Measurements from ENCODE around the gene BTRC. TPM values are rescaled to one million over a fixed set of nuclear protein-coding genes. Genes with fewer than 3 reads are reported as not detected.
"Not testable (repeated sequence)": the region's sequence is repeated elsewhere in the genome, so short reads cannot be mapped to it uniquely, and the experiment has no call there.

The BTRC gene
- total RNA-seq, 1 donor from 2014 or later, result 14.2 TPM

DNA sequence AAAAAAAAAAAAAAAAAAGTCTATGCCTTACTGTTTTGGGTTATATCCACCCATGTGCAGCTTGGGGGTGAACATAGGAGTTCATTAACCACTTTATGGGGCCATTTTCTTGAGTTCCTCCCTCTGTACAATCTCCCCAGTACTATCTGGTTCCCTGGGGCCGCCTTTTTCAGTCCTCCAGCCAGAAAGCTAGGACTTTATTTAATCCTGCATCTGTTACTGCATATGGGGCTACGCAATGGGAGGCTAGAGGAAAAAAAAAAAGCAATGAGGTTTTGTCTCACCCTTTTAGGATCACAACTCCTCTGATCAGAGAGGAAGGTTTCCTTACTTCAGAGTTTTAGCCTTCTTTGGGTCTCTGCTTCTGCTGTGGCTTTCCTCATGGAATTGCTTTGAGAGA, 51.0 kb downstream of the BTRC start:
- TF ChIP-seq, protein P1, sequence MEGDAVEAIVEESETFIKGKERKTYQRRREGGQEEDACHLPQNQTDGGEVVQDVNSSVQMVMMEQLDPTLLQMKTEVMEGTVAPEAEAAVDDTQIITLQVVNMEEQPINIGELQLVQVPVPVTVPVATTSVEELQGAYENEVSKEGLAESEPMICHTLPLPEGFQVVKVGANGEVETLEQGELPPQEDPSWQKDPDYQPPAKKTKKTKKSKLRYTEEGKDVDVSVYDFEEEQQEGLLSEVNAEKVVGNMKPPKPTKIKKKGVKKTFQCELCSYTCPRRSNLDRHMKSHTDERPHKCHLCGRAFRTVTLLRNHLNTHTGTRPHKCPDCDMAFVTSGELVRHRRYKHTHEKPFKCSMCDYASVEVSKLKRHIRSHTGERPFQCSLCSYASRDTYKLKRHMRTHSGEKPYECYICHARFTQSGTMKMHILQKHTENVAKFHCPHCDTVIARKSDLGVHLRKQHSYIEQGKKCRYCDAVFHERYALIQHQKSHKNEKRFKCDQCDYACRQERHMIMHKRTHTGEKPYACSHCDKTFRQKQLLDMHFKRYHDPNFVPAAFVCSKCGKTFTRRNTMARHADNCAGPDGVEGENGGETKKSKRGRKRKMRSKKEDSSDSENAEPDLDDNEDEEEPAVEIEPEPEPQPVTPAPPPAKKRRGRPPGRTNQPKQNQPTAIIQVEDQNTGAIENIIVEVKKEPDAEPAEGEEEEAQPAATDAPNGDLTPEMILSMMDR (conservative IDR thresholded peaks at IDR 0.05; ENCODE audit: low read depth, low read length), result no peak
- no peak for DNase-seq (ENCODE audit: low read depth)
- no peak overlapping the region for H3K4me3 ChIP-seq (ENCODE audit: low read depth, low read length)

DNA sequence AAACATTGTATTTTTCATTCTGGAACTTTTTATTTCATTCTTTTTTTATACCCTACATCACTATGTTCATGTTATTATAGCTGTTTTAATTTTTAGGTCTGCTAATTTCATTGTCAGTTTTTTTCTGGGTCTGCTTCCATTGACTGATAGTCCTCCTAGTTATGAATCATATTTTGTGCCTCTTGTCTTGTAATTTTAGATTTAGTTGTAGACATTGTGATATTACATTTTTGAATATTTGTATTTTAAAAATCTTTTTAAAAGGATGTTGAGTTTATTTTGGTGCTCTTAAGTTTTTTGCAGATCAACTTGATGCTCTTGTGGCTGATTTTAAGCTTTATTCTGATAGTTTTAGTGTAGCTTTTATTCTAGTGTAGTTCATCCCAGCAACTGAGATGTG, 57.6 kb downstream of the BTRC start:
- no peak for DNase-seq (ENCODE audit: low read depth)
- no peak overlapping the region for H3K4me3 ChIP-seq (ENCODE audit: low read depth, low read length)
- TF ChIP-seq, protein P1 (conservative IDR thresholded peaks at IDR 0.05; ENCODE audit: low read depth, low read length), result no peak

DNA sequence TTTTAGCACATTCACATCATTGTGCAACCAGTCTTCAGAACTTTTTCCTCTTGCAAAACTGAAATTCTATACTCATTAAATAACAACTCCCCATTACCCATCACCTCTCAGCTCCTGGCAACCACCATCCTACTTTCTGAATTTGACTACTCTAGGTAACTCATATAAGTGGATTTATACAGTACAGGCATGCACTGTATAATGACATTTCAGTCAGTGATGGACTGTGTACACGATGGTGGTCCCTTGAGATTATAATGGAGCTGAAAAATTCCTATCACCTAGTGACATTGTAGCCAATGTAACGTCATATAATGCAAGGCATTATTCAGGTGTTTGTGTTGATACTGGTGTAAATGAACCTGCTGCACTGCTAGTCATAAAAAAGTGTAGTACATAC, 60.1 kb downstream of the BTRC start:
- TF ChIP-seq, protein P1 (conservative IDR thresholded peaks at IDR 0.05; ENCODE audit: low read depth, low read length), result no peak
- no peak for DNase-seq (ENCODE audit: low read depth)
- no peak overlapping the region for H3K4me3 ChIP-seq (ENCODE audit: low read depth, low read length)

DNA sequence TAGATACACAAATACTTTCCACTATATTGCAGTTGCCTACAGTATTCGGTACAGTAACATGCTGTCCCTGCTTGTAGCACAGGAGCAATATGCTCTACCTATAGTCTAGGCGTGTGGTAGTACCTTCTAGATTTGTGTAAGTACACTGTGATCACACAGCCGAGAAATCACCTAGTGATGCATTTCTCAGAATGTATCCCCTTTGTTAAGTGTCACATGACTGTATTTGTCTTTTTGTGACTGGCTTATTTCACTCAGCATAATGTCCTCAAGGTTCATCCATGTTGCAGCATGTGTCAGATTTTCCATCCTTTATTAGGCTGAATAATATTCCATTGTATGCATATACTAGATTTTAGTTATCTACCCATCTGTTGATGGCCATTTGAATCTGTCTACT, 61.9 kb downstream of the BTRC start:
- no peak overlapping the region for H3K4me3 ChIP-seq (ENCODE audit: low read depth, low read length)
- TF ChIP-seq, protein P1 (conservative IDR thresholded peaks at IDR 0.05; ENCODE audit: low read depth, low read length), result no peak
- DNase-seq (ENCODE audit: low read depth), result no peak

DNA sequence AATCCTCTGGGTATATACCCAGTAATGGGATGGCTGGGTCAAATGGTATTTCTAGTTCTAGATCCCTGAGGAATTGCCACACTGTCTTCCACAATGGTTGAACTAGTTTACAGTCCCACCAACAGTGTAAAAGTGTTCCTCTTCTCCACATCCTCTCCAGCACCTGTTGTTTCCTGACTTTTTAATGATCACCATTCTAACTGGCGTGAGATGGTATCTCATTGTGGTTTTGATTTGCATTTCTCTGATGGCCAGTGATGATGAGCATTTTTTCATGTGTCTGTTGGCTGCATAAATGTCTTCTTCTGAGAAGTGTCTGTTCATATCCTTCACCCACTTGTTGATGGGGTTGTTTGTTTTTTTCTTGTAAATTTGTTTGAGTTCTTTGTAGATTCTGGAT, 68.0 kb downstream of the BTRC start:
- not testable (repeated sequence) for H3K4me3 ChIP-seq (ENCODE audit: low read depth, low read length); DNase-seq (ENCODE audit: low read depth)

DNA sequence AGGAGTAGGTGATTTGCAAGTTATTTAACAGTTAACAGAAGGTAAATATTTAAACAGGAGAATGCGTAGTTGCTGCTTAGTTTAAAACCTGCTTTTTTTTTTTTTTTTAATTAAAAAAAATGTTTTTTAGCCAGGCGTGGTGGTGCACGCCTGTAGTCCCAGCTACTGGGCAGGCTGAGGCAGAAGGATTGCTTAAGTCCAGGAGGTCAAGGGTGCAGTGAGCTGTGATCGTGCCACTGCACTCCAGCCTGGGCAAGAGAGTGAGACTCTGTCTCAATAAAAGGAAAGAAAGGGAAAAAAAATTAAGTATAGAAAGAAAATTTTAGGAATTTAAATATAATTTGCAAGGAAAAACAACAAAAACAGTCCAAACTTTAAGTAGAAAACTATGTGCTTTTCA, 71.6 kb downstream of the BTRC start:
- TF ChIP-seq, protein P1 (conservative IDR thresholded peaks at IDR 0.05; ENCODE audit: low read depth, low read length), result no peak
- H3K4me3 ChIP-seq (ENCODE audit: low read depth, low read length), result no peak overlapping the region
- no peak for DNase-seq (ENCODE audit: low read depth)

DNA sequence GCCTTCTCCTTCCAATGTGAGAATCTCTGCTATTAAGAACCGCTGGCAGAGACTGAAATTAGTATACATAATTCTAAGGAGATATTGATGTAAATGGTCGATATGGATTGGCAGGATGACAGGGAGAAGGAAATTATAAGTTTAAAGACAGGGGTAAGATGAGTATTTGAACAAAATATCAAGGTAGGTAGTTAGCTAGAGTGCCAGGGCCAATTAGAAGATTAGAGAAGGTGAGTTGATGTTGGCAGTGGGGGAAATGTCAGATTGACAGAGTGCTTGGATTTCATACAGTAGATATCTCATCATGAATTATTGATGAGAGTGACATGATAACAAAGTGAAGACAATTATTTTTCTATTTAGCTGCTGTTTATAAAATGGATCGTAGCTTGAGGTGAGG, 74.1 kb downstream of the BTRC start:
- H3K4me3 ChIP-seq (ENCODE audit: low read depth, low read length), result no peak overlapping the region
- TF ChIP-seq, protein P1 (conservative IDR thresholded peaks at IDR 0.05; ENCODE audit: low read depth, low read length), result no peak
- DNase-seq (ENCODE audit: low read depth), result no peak

DNA sequence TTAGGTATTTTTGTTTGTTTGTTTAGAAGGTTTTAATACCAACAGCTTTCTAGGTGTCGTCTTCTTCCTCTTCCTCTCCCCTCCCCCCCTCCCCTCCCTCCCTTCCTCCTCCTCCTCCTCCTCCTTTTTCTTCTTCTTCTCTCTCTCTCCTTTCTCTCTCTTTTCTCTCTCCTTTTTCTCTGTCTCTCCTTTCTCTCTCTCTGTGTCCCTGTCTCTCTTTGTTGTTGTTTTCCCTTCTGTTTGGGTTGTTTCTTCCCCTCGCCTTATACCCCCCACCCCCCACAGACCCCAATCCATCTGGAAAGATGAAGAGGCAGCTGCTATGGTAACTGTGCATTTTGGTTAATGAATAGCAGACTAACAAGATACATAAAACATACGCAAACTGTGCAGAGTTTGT, 75.5 kb downstream of the BTRC start:
- DNase-seq (ENCODE audit: low read depth), result no peak
- no peak overlapping the region for H3K4me3 ChIP-seq (ENCODE audit: low read depth, low read length)
- TF ChIP-seq, protein P1 (conservative IDR thresholded peaks at IDR 0.05; ENCODE audit: low read depth, low read length), result no peak

All from epithelial cell of proximal tubule (primary cell).